Activated CD8-positive, alpha-beta memory T cell treated with anti-CD3 and anti-CD28 coated beads, Interleukin-2, amount 50 U/mL, for 24 hours (primary cell): ENCODE data around the gene GPC6.

Experiments
- DNase-seq: peaks from one replicate; pipeline ENCODE4 v3.0.0-alpha.2; 2020; ENCODE audit errors: extremely low read depth

Gene GPC6

DNA sequence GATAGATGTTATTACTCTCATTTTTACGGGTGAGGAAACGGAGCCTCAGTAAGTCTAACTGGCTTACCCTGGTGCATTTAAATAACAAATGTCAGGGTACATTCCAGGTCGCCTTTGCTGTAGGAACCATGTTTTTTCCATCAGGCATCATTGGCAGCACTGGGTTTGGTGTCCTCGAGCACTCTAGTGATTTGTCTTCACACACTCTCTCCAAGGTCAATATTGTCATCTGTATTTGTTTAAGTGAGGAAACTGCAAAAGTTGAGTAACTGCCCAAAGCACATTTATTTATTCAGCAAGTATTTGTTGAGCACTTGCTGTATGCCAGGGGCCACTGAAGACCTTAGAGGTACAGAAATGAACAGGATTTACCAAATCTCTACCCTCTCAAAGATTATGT is 1174.3 kb downstream of the GPC6 start:
- no peak for DNase-seq

DNA sequence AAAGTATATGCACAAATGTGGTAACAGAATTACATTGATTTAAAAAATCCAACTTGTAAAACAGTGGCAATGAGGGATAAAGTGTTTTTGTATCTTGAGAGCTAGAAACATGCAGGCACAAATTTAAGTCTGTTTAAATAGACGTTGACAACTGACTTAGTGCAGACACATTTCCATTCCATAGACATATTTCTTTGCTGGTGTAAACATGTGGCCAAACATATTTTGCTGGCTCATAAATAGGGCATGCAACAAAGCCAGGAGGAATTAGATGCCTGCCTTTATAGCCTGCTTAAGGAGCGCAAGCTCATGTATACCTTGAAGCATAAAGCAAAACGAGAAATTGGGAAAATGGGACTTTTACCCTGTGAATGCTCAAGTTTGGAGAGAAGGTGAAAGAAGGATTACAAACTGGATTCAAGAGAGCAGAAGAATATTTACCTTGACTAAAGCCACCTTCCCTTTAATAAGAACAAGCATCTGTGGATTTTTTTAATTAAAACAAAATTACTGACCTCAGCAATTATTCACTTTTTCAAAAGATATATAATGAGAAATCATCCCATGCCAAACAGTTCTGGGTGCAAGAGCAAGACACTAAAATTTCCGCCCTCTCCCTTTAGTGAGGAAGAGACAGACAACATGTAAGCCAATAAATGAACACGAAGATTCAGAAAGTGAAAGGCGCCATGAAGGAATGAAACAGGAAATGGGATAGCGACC is 1181.9 kb downstream of the GPC6 start:
- no peak for DNase-seq

DNA sequence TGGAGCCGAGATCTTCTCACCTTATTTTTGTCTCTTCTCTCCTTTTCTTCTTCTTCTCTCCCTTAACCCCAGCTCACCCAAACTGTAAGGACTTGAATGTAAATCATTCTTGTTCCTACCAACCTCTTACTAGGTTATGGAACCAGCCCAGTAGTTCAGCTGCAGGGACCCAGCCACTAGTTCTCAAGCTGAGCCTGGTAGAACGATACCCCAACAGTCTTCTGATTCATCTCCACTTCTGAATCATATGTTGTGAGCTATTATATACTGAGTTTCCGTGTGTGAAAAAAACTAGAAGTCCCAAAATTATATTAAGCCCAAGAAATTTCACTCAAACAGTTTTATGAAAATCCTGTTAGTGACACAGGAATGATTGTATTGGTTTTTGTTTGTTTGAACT is 1185.1 kb downstream of the GPC6 start:
- DNase-seq = no peak

DNA sequence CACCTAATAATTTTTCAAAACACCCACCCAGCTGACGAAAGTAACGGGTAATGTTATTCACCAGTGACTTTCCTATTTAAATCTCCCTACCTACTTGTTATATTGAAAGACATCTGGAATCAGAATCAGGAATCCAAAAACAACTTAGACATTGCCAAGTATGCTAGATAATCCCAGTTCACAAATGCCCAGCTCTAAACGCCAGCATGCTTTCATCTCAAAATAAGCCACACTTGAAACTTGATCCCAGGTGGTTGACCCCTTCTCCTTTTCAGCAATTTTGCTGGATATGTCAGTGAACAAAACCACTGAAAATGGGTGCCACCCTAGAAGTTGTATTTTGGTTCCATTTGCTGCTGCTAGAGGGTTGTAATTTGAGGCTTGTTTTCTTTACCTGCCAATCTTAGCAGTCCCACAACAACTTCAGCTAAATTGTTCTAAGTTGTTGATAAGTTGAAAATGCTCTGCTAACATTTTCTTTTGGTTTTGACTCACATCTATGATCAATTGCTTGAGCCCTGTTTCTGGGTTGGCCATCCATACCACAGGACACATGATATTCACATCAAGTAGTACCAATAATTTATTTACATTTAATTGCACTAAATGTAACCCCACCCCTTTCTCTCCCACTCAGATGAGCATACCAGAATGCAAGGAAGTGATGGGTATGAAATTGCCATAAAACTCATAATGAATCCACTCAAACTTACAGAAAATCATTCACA is 1186.4 kb downstream of the GPC6 start:
- DNase-seq = no peak

DNA sequence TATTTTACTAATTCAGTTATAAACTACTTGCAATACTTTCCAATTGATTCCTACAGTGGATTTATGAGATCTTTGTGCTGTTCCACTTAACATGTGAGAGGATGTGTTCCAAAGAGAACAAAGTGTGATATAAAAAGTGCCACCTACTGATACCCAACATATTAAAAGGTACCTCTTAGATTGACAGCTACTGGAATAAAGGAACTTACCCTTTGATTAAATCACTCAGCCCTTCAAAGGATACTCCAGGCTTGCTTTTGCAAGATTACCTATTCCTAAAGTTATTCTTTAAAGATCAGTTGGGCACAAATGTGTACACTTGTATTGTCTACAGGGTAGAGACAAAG is 1187.0 kb downstream of the GPC6 start:
- DNase-seq = no peak

DNA sequence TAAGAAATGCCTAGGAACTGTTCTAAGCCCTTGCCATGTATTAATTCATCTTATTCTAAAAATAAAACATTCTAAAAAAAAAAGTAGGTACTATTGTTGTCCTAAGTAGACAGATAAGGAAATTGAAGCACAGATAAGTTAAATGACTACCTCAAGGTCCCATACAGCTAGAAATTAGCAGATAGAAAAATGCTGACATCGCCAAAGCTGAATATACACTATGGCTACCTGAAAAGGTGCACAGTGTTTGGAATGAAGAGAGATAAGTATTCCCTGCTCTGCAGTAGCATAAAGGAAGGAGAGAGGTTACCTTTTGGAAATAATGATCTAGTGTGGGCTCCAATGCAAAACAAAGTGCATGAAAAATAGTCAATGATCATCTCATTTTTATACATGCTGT is 1187.5 kb downstream of the GPC6 start:
- no peak for DNase-seq

DNA sequence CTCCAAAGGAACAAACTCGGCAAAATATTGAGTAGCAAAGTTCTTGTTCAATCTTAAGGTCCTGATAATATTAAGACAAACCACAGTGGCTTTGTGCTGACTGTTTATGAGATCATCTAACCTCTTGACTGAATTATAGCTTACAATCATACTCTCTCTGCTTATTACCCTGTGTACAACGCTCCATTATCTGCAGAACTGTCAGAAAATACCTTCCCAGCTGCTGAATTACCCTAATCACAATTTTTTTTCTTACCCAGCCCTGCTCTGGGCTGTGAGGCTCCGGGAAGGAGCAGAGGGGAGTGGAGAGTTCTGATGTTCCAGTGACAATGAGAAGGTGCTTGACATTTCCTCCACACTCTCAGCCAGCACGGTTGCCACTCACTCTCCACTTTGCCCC is 1188.1 kb downstream of the GPC6 start:
- no peak for DNase-seq

DNA sequence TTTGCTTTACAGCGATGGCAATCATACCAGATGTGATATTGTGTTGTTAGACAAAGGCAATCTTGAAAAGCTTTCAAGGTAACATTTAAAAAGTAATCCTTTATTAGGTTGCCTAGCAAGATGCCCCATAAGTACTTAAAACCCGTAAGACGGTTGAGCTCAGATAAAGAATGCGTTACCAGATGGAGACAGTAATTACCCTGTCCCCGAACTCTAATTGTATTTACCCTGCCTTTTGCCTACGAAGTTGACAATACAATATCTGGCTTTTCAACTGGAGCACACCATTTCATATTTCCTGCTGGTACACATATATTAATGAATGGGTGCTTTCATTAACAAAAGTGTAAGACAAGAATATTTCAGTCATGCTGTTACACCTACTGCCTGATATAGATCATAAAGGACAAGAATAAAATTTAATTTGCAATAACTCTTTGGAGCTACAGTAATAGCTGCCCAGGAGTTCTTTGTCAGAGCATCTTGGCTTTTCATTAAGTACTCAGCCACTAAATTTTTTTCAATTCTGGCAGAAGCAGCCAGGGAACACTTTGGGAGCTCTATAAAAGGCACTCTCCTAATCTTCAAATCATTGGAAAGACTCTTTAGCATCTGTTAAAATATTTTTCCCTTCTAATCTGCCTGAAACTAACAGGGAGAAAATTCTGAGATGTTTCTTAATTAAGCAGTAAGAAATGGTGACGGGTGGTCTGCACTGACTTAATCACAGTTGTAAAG is 1189.1 kb downstream of the GPC6 start:
- no peak for DNase-seq

DNA sequence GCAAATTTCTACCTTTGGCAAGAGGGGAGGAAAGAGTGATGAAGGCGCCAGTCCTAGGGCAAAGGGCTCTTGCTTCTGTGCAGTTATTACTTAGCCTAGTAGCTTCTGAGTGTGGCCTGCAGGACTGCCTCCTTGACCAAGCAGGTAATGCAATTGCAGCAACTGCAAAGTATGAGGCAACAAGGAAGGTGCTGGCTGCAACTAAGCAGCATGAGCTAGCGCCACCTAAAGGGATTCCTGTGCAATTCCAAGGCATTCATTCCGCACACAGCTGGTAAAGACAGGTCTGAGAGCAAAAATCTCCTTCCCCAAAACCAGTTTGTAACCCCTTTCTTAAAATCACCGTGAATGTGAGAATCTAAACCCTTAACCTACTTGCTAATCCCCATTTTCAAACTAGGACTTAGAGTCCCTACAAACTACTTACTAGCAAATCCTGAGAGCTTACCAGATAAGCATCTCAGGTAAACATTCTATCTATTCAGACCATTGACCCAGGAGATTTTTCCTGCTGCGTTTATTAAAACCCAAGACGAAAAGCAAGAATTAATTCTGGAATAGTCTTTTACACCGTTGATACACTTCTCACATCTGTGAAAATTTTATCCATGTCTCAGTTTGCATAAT is 1190.0 kb downstream of the GPC6 start:
- DNase-seq = no peak

DNA sequence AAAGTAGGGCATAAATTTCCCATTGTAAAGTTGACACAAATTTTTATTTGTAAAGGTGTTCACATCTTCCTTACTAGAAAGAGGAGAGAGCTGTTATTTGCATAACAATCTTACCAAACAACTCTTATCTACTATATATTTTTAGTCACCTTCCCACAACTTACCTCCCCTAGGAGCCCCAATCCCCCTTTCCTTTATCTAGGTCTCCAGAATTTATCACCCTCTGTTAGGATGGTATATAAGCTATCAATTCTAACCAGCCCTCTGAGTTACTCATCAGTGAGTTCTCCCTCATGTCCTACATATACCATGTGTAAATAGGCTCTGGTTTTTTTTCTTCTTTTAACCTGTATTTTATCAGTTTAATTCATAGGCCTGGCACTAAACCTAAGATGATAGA is 1190.7 kb downstream of the GPC6 start:
- no peak for DNase-seq

DNA sequence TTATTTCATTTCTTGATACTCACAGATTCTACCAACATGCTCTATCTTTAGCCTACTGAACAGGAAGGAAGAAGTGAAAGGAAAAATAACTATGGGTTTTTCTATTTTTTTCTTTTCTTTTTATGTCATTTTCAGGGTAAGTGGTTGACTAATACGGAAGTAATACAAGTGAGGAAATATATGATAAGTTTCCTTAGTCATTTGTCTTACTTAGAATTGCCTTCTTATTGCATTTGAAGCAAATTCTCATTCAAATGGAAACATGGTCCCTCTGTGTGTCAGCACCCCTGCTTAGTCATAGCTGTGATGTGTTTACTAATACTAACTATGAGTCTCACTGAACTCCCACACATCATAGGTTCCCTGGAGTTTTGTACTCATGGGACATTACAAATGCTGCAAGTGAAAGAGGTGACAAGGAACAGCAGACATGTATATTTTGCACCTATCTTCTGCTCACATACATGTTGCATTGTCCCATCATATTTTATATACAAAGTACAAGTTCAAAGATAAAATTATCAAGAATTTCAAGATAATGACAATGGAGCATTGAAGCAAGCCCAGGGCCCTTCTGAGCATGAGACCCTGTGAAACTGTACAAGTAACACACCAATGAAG is 1192.8 kb downstream of the GPC6 start:
- no peak for DNase-seq

DNA sequence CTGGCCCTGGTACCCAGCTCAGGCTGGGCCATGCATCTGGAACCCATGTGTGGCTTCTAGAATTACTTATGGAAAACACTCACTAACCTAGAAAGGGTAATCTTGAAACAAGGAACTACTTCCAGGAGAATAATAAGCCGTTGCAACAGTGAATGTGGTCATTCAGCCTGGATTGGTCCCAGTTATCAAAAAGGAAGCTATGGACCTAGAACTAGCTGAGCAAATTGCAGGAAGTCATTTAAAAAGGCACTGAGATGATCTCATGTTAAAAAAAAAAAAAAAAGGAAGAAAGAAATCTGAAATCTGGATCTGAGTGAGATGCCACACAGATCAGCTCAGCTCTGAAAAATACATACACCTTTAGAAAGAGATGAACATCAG is 1193.3 kb downstream of the GPC6 start:
- DNase-seq = no peak

DNA sequence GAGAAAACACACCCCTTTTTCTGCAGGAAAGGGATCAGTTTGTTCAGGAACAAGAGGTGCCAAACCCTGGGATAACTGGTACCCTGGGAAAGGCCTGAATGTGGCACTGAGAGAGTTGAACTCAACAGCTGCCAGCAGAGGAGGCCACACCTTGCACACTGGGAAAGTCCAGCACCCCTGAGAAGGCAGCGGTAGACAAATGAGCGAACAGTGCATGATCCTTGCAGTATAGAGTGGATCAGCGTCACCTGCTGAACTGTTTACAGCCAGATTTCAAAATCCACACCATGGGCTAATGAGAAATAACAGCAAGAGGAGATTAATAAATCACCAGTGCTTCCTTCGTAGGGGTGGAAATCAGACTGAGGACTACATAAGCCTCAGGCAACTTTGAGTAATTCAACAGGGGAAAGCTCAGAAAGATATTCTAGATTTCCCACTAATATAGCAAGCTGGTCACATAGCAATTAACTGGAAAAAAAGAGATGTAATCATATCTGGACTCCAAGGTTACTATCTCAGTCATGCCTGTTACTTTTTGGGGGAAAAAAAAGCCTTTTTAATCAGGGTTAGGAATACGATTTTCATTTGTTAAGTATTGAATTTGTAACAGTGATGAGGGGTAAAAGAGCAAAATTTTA is 1200.8 kb downstream of the GPC6 start:
- DNase-seq = no peak

DNA sequence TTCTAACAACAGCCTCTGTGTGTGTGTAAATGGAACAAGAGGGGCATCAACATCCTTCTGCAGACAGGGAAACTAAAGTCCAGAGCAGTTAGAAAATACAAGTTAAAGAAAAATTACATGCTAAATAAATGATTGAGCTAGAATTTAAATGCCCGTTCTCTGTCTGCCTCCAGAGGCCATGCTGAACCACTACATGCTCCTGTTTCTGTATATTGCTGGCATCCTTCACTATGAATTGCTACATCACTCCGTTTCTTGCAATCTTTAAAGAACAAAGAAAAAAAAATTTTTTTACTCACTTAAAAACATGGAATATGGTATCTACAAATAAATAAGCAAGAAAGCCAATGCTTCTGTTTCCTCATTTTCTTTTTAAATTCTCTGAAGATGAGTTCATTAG is 1205.0 kb downstream of the GPC6 start:
- DNase-seq = no peak

DNA sequence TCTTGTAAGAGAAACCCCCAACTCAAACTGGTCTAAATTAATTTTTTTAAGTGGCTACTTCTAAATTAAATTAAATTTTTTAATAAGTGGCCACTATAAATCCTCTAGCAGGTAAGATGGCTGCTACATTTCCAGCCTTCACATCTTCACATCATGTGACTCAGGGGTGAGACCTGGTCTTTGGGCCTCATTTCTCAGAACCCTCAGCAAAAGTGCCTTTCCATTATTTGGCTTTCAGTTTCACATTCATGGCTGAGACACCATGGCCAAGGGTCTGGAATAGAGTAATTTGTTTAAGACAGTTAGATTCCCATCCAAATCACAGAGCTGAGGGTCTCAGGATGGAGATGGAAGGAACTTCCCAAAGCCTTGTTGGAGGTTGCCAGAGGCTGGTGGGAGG is 1205.4 kb downstream of the GPC6 start:
- no peak for DNase-seq

DNA sequence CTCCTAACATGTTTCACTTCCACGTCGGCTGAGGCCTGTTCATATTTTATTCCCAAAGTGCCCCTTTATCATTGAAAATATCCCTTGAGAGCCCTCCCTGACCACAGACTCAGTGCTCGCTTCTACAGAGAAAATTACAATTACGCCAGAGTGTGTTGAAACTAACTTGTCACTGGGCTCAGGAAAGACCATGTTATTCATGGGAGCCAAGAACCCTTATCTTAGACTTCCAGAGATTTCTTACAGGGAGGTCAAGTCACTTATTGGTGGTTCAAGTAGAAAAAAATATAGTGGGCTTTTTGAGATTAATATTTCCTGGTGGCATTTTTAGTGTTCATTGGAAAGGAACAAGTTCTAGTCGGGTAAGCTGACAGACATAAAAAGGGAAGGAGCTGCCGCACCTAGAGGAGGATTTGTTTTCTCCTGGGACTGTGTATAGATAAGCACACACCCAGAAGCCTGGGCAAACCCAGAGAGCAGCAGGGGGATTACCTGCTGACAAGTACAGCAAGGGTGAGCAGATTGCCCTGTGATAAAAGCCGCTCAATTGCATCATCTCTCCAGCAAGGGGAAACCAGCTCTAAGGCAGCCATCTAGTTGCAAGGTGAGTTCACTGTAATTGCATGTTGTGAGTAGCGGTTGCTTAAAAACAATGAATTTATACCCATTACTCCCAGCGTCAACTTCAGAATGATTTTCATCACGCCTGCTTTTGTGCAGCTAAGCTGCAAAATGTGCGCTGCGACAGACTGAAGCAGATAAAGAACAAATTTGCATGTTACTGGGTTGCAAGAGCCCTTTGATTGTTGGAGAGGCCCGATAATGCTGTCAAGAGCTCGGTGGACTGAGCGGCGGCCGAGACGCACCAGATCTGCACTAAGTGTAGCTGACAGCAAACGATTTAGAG is 1206.7 kb downstream of the GPC6 start:
- no peak for DNase-seq

DNA sequence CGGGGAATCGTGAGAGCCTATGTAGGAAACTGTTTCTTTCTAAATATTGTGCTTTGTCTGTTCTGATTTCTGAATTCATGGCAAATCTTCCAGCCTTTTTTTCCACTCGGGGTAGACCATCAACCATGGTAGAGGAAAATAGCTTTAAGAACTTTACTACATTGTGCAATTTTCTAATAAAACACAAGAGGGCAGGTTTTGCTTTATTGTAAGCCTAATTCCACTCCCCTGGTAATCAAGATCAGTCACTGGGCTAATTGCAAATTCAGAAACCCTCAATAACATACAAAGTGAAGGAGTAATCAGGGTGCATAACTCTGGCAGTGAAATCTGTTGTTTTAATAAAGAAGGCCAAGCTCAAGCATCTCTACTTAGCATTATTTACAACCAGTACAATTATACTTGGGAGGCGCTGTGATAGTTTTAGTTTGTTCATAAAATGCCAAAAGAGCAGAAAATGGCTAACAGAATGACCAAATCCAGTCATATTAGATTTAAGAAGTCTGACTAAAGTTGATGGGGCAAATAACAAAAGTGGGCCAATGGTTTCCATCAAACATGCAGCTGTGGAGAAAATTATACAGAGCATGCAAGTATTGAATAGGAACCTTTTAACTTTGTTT is 1209.1 kb downstream of the GPC6 start:
- DNase-seq = no peak

DNA sequence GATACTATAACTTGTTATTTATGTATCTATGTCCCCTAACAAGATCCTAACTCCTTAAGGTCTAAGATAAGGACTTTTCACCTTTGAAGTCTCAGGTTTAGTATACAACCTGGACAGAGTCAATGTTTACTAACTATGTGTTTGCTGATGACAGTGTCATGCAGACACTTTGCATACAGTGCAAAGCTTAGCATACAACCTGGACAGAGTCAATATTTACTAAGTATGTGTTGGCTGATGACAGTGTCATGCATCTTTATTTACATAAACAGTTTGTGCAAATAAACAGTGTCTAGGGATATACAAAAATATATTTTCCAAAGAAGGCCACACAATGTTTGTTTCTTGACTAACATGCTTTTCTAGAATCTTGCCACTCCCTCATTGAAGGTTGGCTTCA is 1218.2 kb downstream of the GPC6 start:
- no peak for DNase-seq

DNA sequence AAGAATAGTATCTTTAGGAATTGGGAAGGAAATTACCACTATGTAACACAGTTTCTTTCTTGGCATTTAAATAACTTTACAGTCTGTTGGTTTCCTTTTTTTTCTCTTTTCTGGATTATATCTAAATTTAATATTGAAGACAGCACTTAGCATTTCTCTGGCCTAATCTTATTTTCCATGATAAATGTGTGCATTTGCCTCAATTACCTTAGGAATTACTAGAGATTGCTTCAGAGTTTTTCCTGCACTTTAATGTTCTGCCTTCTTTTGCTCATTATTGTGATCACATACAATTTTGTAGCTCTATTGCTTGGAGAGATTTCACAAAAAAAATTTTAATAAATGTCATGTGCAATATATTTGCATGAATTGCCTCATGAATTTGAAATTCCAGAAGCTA is 1227.7 kb downstream of the GPC6 start:
- no peak for DNase-seq

DNA sequence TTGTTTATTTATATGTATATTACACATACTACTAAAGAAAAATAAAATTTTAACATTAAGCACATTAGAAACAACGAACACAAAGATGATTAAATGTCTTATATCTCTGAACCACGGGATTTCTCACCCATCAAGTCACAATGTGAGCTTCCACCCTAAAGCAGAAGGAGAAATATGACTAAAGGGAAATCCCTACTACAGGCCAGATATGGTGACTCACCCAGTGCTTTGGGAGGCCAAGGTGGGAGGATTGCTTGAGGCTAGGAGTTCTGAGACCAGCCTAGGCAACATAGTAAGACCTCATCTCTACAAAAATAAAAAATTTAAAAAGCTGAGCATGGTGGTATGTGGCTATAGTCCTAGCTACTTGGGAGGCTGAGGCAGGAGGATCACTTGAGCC is 1228.3 kb downstream of the GPC6 start:
- no peak for DNase-seq
